Measurements from ENCODE around the gene WDR20. TPM values are rescaled to one million over a fixed set of nuclear protein-coding genes. Genes with fewer than 3 reads are reported as not detected.

The WDR20 gene
- total RNA-seq, 1 donor from 2014 or later: 26.2 TPM

DNA sequence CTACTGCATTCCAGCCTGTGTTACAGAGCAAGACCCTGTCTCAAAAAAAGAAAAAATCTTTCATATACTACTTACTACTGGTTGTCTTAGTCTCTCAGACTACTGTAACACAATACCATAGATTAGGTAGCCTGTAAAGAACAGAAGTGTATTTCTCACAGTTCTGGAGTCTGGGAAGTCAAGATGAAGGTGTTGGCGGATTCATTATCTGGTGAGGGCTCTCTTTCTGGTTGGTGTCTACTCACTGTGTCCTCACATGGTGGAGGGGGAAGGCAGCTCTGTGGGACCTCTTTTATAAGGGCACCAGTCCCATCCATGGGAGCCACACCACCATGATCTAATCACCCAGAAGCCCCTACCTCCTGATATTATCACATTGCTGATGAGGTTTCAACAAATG lies 14.4 kb downstream of the WDR20 start:
- H3K9me3 ChIP-seq: no peaks in the 10 kb centered on the region
- TF ChIP-seq, protein P1, sequence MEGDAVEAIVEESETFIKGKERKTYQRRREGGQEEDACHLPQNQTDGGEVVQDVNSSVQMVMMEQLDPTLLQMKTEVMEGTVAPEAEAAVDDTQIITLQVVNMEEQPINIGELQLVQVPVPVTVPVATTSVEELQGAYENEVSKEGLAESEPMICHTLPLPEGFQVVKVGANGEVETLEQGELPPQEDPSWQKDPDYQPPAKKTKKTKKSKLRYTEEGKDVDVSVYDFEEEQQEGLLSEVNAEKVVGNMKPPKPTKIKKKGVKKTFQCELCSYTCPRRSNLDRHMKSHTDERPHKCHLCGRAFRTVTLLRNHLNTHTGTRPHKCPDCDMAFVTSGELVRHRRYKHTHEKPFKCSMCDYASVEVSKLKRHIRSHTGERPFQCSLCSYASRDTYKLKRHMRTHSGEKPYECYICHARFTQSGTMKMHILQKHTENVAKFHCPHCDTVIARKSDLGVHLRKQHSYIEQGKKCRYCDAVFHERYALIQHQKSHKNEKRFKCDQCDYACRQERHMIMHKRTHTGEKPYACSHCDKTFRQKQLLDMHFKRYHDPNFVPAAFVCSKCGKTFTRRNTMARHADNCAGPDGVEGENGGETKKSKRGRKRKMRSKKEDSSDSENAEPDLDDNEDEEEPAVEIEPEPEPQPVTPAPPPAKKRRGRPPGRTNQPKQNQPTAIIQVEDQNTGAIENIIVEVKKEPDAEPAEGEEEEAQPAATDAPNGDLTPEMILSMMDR (IDR thresholded peaks at IDR 0.05): no peak
- H3K36me3 ChIP-seq: peaks cover 15% of the 10 kb centered on the region
- ATAC-seq (no peak), DNase-seq (no peak)
- peaks cover 17% of the 10 kb centered on the region for H3K4me1 ChIP-seq
- H3K27ac ChIP-seq: no peak overlapping the region
- no peaks in the 10 kb centered on the region for H3K27me3 ChIP-seq (ENCODE audit: low read depth)
- no peak overlapping the region for H3K4me3 ChIP-seq
- intact Hi-C loops (cut with DNase I): no loop called here

DNA sequence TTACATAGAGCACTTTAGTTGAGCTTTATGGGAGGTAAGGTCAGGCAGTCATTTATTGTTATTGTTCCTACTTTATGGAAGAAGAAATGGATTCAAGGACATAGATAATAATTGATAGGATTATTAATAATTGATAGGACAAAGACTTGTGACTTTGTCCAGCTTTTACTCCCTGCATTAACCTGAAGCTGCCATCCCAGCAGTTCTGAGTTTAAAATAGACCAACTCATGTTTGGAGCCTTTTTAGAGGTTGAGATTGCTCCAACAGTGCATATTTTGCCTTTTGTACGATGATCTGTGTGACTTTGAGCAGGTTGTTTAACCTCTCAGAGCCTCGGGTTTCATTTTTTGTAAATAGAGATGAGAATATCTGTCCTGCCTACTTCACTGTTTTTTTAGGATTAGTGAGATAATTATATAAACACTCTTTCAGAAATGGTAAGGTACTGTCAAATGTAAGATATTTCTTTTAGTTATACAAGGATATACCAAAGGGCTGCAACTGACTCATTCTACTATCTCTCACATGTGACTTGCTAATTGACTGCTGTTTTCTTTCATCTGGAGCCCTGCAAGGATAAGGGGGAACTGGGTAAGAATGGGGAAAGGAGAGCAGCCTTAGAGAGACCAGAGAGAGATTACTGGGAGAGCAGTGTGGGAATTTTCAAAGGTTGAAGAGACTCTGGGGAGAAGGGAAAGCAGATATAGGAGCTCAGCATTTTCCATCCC lies 15.3 kb downstream of the WDR20 start:
- peaks cover 17% of the 10 kb centered on the region for H3K4me1 ChIP-seq
- TF ChIP-seq, protein P1 (IDR thresholded peaks at IDR 0.05): no peak
- no peak for DNase-seq

DNA sequence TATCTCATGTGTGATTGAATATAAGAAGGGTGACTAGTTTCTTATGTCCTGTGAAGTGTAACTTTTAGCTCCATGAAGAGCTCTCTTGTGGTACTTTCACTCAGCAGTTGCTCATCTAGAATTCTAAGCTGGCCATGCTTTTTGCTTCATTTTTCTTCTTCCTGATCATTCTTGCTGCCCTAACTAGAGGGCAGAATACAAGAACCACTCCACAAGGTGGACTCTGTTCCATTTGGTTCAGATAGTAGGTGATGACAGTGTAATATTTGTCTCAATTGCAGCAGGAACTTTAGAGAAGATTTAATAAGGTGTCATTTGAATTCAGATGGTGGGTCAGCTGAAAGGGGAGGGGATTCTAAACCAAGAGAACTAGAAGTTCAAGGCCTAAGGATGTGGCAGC lies 17.6 kb downstream of the WDR20 start:
- Histone ChIP-seq H3K9me3 (no peaks in the 10 kb centered on the region), H3K4me1 (peaks cover 17% of the 10 kb centered on the region), H3K27ac (no peak overlapping the region), H3K27me3 (ENCODE audit: low read depth) (no peaks in the 10 kb centered on the region), H3K4me3 (no peak overlapping the region), H3K36me3 (peaks cover under 1% of the 10 kb centered on the region)
- intact Hi-C loops (cut with DNase I): no loop called here
- DNase-seq (no peak), ATAC-seq (no peak)
- TF ChIP-seq, protein P1 (IDR thresholded peaks at IDR 0.05): no peak

More for the DNA sequence above, 15.3 kb downstream of the WDR20 start:
- no peak overlapping the region for H3K4me3 ChIP-seq
- no peaks in the 10 kb centered on the region for H3K9me3 ChIP-seq
- peaks cover 11% of the 10 kb centered on the region for H3K36me3 ChIP-seq
- ATAC-seq: no peak
- no peak overlapping the region for H3K27ac ChIP-seq
- intact Hi-C loops (cut with DNase I): no loop called here
- H3K27me3 ChIP-seq (ENCODE audit: low read depth): no peaks in the 10 kb centered on the region

DNA sequence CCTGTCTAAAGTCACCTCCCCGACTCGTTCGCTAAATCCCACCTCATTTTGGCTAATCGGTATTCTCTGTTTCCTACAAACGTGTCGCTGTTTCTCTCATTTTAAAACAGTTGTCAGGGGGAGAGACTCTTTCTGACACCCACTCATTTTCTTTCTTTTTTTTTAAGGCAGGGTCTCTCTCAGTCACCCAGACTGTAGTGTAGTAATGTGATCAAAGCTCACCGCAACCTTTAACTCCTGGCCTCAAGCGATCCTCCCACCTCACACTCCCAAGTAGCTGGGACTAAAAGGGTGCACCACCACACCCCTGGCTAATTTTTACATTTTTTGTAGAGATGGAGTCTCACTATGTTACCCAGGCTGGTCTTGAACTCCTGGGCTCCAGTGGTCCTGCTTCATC lies 19.1 kb downstream of the WDR20 start:
- Histone ChIP-seq H3K9me3 (no peaks in the 10 kb centered on the region), H3K4me3 (no peak overlapping the region), H3K27ac (no peak overlapping the region), H3K36me3 (no peaks in the 10 kb centered on the region), H3K4me1 (peaks cover 17% of the 10 kb centered on the region), H3K27me3 (ENCODE audit: low read depth) (no peaks in the 10 kb centered on the region)
- ATAC-seq (no peak), DNase-seq (no peak)
- TF ChIP-seq, protein P1 (IDR thresholded peaks at IDR 0.05): no peak
- intact Hi-C loops (cut with DNase I): no loop called here

DNA sequence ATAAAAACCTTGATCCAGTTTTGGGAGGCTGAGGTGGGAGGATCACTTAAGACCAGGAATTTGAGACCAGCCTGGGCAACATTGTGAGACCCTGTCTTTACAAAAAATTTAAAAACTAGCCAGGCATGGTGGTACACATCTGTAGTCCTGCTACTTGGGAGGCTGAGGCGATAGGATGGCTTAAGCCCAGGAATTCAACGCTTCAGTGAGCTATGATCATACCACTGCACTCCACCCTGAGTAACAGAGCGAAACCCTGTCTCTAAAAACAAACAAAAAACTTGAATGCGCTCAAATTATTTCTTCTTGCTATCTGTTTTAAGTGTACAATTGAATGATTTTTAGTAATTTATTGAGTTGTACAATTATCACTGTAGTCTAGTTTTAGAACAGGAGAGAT lies 20.1 kb downstream of the WDR20 start:
- Histone ChIP-seq H3K36me3 (no peaks in the 10 kb centered on the region), H3K9me3 (no peaks in the 10 kb centered on the region), H3K27me3 (ENCODE audit: low read depth) (no peaks in the 10 kb centered on the region), H3K27ac (no peak overlapping the region), H3K4me1 (peaks cover 17% of the 10 kb centered on the region), H3K4me3 (no peak overlapping the region)
- TF ChIP-seq, protein P1 (IDR thresholded peaks at IDR 0.05): no peak
- intact Hi-C loops (cut with DNase I): no loop called here
- DNase-seq (no peak), ATAC-seq (no peak)
